ENCODE data around the gene VGF. TPM values are rescaled to one million over a fixed set of nuclear protein-coding genes. Genes with fewer than 3 reads are reported as not detected.
A peak's percentile ranks its signal among the peaks of the same experiment; 100 is the strongest.

Gene VGF
- total and polyA plus RNA-seq, 2 experiments from 2014 or later: 3.0 to 4.4 TPM

DNA sequence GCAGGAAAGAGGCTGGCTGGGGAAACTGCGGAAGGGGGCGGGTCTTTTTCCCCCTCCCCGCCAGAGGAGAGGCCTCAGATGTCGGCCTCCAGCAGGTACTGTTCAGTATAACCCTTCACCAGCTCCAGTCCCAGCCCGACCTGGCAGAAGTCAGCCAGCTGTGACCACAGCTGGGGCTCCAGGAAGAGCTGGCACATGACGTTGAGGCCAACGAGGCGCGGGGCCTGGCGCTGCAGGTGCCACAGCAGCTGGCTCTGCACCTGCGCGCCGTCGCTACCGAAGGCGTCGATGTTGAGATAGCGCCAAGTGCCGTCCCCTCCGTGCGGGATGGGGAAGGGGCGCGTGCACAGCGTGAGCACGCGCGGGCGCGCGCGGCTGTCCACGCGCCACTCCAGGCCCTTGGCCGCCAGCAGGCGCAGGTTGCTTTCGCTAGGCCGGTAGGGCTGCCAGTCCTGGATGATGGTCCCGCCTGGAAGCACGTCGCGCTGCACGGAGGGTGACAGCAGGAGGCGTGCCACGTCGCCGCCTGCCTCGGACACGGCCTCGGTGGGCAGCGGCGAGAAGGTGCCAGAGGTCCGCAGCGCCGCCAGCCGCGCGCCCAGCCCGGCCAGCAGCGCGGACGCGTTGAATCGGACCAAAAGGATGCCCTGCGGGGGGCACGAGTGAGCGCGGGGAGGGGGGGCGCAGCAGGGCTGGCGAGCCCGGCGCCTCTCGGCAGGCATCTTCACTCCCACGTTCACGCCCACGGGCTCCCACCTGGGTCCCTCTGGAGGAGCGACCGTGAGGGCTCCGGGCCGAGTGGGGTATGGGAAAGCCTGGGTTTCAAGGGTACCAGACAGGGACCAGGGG is 6.9 kb upstream of the VGF start:
- H4K20me1 ChIP-seq (replicated peaks; ENCODE audit: insufficient read depth): peaks cover 3% of the 10 kb centered on the region; the same call in 1 of the 2 replicates
- H3K9me2 ChIP-seq (ENCODE audit: insufficient read depth): no peaks in the 10 kb centered on the region
- H3K4me2 ChIP-seq: peak overlapping the region; percentile 98
- Mint-ChIP-seq H3K27me3 (ENCODE audit: insufficient read depth, low read depth, poor library complexity) (peaks cover 98% of the 10 kb centered on the region), H3K27ac (no peak overlapping the region), H3K4me3 (peak overlapping the region; percentile 74), H3K36me3 (ENCODE audit: low read depth) (no peaks in the 10 kb centered on the region; the same call in 2 of the 3 replicates), H3K9me3 (peaks cover 4% of the 10 kb centered on the region; the same call in 2 of the 3 replicates), H3K4me1 (peaks cover 55% of the 10 kb centered on the region)
- H2AFZ ChIP-seq: 0 out of 2 replicates have a peak overlapping the region, but pooled peaks have one; percentile 23
- ATAC-seq (peak; percentile 3), DNase-seq (ENCODE audit: low spot score) (peak; percentile 87)
- peaks cover 100% of the 10 kb centered on the region for H3K27me3 ChIP-seq (ENCODE audit: insufficient read depth)
- peaks cover 51% of the 10 kb centered on the region for H3K4me1 ChIP-seq (ENCODE audit: insufficient read depth)
- H3F3A ChIP-seq (replicated peaks; ENCODE audit: low read depth): peaks cover 17% of the 10 kb centered on the region
- peak overlapping the region; percentile 64 for H3K4me3 ChIP-seq
- TF ChIP-seq ZNF331 (CRISPR knock-in tag; IDR thresholded peaks at IDR 0.05; ENCODE audit: low read depth): no peak
- TF ChIP-seq EZH2phosphoT487 (IDR thresholded peaks at IDR 0.05; ENCODE audit: unreplicated experiment): peak; percentile 43
- TF ChIP-seq EZH2 (IDR thresholded peaks at IDR 0.05; ENCODE audit: low read depth, unreplicated experiment): peak; percentile 51
- peak; percentile 30; the same call in 1 of the 2 replicates for TF ChIP-seq CREB1 (CRISPR knock-in tag; IDR thresholded peaks at IDR 0.05; ENCODE audit: low read depth)
- TF ChIP-seq, protein P1, sequence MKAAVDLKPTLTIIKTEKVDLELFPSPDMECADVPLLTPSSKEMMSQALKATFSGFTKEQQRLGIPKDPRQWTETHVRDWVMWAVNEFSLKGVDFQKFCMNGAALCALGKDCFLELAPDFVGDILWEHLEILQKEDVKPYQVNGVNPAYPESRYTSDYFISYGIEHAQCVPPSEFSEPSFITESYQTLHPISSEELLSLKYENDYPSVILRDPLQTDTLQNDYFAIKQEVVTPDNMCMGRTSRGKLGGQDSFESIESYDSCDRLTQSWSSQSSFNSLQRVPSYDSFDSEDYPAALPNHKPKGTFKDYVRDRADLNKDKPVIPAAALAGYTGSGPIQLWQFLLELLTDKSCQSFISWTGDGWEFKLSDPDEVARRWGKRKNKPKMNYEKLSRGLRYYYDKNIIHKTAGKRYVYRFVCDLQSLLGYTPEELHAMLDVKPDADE (IDR thresholded peaks at IDR 0.05): no peak
- no peak overlapping the region for H3K27ac ChIP-seq (ENCODE audit: low read depth)
- H3K36me3 ChIP-seq (ENCODE audit: insufficient read depth): no peaks in the 10 kb centered on the region; the same call in 1 of the 2 replicates
- H3K79me2 ChIP-seq (replicated peaks; ENCODE audit: insufficient read depth): no peaks in the 10 kb centered on the region

DNA sequence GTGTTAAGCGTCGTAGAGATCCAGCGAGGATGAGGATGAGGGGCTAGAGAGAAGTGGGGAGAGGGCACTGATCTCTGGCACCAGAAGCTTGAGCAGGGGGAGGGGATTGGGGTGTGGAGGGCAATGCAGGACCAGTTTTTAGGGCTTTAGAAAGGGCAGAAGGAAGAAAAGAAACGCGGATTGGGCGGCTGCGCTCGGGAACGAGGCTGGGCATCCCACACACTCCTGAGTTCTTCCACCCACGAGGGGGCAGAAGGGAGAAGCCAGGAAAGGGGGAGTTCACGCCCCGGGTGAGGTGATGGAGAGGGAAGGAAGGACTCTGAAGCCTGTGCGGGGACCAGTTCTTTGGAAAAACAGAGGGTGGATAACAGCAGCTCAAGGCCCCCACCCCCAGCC is 6.1 kb upstream of the VGF start:
- peak overlapping the region; percentile 60 for H3K4me3 Mint-ChIP-seq
- H4K20me1 ChIP-seq (replicated peaks; ENCODE audit: insufficient read depth): peaks cover 3% of the 10 kb centered on the region; the same call in 1 of the 2 replicates
- peaks cover 4% of the 10 kb centered on the region; the same call in 2 of the 3 replicates for H3K9me3 Mint-ChIP-seq
- H3K4me2 ChIP-seq: peak overlapping the region; percentile 98
- peaks cover 98% of the 10 kb centered on the region for H3K27me3 Mint-ChIP-seq (ENCODE audit: insufficient read depth, low read depth, poor library complexity)
- H3F3A ChIP-seq (replicated peaks; ENCODE audit: low read depth): peaks cover 20% of the 10 kb centered on the region
- ATAC-seq (no peak), DNase-seq (ENCODE audit: low spot score) (no peak)
- H3K79me2 ChIP-seq (replicated peaks; ENCODE audit: insufficient read depth): no peaks in the 10 kb centered on the region
- H3K4me1 ChIP-seq (ENCODE audit: insufficient read depth): peaks cover 55% of the 10 kb centered on the region
- H2AFZ ChIP-seq: 0 out of 2 replicates have a peak overlapping the region, but pooled peaks have one; percentile 23
- TF ChIP-seq POLR2AphosphoS5 (IDR thresholded peaks at IDR 0.05; ENCODE audit: low read depth): no peak
- no peak for TF ChIP-seq EZH2phosphoT487 (IDR thresholded peaks at IDR 0.05; ENCODE audit: unreplicated experiment)
- TF ChIP-seq STAT1 (IDR thresholded peaks at IDR 0.05; ENCODE audit: unreplicated experiment): no peak
- TF ChIP-seq CREB1 (CRISPR knock-in tag; IDR thresholded peaks at IDR 0.05; ENCODE audit: low read depth): no peak
- peak; percentile 63 for TF ChIP-seq EZH2 (IDR thresholded peaks at IDR 0.05; ENCODE audit: low read depth, unreplicated experiment)
- TF ChIP-seq, protein P2, sequence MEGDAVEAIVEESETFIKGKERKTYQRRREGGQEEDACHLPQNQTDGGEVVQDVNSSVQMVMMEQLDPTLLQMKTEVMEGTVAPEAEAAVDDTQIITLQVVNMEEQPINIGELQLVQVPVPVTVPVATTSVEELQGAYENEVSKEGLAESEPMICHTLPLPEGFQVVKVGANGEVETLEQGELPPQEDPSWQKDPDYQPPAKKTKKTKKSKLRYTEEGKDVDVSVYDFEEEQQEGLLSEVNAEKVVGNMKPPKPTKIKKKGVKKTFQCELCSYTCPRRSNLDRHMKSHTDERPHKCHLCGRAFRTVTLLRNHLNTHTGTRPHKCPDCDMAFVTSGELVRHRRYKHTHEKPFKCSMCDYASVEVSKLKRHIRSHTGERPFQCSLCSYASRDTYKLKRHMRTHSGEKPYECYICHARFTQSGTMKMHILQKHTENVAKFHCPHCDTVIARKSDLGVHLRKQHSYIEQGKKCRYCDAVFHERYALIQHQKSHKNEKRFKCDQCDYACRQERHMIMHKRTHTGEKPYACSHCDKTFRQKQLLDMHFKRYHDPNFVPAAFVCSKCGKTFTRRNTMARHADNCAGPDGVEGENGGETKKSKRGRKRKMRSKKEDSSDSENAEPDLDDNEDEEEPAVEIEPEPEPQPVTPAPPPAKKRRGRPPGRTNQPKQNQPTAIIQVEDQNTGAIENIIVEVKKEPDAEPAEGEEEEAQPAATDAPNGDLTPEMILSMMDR (conservative IDR thresholded peaks at IDR 0.05; ENCODE audit: low read depth in 2 of 2): peak in 1 of 2 experiments; percentile 25; a peak in 1 of 4 replicates
- TF ChIP-seq NANOG (IDR thresholded peaks at IDR 0.05; ENCODE audit: borderline replicate concordance): no peak
- TF ChIP-seq JUNB (IDR thresholded peaks at IDR 0.05; ENCODE audit: unreplicated experiment): no peak
- TF ChIP-seq, protein P3, sequence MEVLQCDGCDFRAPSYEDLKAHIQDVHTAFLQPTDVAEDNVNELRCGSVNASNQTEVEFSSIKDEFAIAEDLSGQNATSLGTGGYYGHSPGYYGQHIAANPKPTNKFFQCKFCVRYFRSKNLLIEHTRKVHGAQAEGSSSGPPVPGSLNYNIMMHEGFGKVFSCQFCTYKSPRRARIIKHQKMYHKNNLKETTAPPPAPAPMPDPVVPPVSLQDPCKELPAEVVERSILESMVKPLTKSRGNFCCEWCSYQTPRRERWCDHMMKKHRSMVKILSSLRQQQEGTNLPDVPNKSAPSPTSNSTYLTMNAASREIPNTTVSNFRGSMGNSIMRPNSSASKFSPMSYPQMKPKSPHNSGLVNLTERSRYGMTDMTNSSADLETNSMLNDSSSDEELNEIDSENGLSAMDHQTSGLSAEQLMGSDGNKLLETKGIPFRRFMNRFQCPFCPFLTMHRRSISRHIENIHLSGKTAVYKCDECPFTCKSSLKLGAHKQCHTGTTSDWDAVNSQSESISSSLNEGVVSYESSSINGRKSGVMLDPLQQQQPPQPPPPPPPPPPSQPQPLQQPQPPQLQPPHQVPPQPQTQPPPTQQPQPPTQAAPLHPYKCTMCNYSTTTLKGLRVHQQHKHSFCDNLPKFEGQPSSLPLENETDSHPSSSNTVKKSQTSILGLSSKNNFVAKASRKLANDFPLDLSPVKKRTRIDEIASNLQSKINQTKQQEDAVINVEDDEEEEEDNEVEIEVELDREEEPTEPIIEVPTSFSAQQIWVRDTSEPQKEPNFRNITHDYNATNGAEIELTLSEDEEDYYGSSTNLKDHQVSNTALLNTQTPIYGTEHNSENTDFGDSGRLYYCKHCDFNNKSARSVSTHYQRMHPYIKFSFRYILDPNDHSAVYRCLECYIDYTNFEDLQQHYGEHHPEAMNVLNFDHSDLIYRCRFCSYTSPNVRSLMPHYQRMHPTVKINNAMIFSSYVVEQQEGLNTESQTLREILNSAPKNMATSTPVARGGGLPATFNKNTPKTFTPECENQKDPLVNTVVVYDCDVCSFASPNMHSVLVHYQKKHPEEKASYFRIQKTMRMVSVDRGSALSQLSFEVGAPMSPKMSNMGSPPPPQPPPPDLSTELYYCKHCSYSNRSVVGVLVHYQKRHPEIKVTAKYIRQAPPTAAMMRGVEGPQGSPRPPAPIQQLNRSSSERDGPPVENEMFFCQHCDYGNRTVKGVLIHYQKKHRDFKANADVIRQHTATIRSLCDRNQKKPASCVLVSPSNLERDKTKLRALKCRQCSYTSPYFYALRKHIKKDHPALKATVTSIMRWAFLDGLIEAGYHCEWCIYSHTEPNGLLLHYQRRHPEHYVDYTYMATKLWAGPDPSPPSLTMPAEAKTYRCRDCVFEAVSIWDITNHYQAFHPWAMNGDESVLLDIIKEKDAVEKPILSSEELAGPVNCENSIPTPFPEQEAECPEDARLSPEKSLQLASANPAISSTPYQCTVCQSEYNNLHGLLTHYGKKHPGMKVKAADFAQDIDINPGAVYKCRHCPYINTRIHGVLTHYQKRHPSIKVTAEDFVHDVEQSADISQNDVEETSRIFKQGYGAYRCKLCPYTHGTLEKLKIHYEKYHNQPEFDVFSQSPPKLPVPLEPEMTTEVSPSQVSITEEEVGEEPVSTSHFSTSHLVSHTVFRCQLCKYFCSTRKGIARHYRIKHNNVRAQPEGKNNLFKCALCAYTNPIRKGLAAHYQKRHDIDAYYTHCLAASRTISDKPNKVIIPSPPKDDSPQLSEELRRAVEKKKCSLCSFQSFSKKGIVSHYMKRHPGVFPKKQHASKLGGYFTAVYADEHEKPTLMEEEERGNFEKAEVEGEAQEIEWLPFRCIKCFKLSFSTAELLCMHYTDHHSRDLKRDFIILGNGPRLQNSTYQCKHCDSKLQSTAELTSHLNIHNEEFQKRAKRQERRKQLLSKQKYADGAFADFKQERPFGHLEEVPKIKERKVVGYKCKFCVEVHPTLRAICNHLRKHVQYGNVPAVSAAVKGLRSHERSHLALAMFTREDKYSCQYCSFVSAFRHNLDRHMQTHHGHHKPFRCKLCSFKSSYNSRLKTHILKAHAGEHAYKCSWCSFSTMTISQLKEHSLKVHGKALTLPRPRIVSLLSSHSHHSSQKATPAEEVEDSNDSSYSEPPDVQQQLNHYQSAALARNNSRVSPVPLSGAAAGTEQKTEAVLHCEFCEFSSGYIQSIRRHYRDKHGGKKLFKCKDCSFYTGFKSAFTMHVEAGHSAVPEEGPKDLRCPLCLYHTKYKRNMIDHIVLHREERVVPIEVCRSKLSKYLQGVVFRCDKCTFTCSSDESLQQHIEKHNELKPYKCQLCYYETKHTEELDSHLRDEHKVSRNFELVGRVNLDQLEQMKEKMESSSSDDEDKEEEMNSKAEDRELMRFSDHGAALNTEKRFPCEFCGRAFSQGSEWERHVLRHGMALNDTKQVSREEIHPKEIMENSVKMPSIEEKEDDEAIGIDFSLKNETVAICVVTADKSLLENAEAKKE (CRISPR knock-in tag; IDR thresholded peaks at IDR 0.05): no peak
- no peaks in the 10 kb centered on the region; the same call in 2 of the 3 replicates for H3K36me3 Mint-ChIP-seq (ENCODE audit: low read depth)
- H3K27me3 ChIP-seq (ENCODE audit: insufficient read depth): peaks cover 97% of the 10 kb centered on the region
- no peaks in the 10 kb centered on the region for H3K9me2 ChIP-seq (ENCODE audit: insufficient read depth)
- no peaks in the 10 kb centered on the region for H3K36me3 ChIP-seq (ENCODE audit: insufficient read depth)
- H3K4me1 Mint-ChIP-seq: peaks cover 58% of the 10 kb centered on the region
- no peak overlapping the region for H3K27ac Mint-ChIP-seq
- H3K4me3 ChIP-seq: peak overlapping the region; percentile 64
- H3K27ac ChIP-seq (ENCODE audit: low read depth): no peak overlapping the region
